ENCODE results near the gene RAD51B.

RAD51B gene

DNA sequence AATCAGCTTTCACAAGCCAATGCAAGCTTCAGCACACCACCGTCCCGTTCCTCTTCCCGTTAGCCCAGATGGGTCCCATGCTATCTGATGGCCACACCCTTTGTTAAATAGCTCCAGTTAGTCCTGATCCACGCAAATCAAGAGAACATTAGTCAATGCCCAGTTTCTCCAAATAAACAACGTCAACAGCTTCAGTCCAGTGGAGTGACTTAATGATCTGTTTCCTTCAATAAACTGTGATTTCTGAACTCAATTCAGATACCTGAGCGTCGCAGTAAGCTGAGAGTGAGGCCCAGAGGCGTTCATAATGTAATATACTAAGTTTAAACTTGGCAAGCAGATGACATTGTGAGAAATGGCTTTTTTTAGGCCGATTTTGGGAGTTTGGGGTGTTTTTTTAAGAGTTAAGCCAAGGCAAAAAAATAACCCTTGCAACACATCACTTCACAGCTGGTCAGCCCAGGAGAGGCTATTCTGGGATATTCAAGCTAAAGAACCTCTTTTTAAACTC, 861.0 kb downstream of the RAD51B start:
- Histone ChIP-seq H3K36me3 (ENCODE audit: control insufficient read depth in 2 of 2, insufficient read depth in 1 of 2, low read length in 2 of 2) (no peaks in the 10 kb centered on the region), H3K9me3 (ENCODE audit: control insufficient read depth, insufficient read depth, low read depth, low read length) (no peaks in the 10 kb centered on the region), H3K4me3 (ENCODE audit: low read depth, low read length) (no peak overlapping the region), H3K27ac (ENCODE audit: extremely low read depth, low read depth, low read length) (no peak overlapping the region), H3K4me1 (ENCODE audit: control insufficient read depth, insufficient read depth, low read length) (no peaks in the 10 kb centered on the region)
- POLR2A ChIA-PET, result no interaction called here
- TF ChIP-seq ZNF214 (tag by site-specific recombination; IDR thresholded peaks at IDR 0.05; ENCODE audit: borderline replicate concordance) (no peak), ZNF239 (tag by site-specific recombination; IDR thresholded peaks at IDR 0.05) (no peak), FEZF1 (tag by site-specific recombination; IDR thresholded peaks at IDR 0.05) (no peak), ZNF610 (tag by site-specific recombination; IDR thresholded peaks at IDR 0.05; ENCODE audit: borderline replicate concordance) (no peak), ZNF350 (tag by site-specific recombination; IDR thresholded peaks at IDR 0.05) (no peak), ZNF140 (tag by site-specific recombination; IDR thresholded peaks at IDR 0.05) (no peak), ZNF266 (tag by site-specific recombination; IDR thresholded peaks at IDR 0.05; ENCODE audit: low read depth) (no peak), ZNF221 (tag by site-specific recombination; IDR thresholded peaks at IDR 0.05; ENCODE audit: borderline replicate concordance) (no peak), KLF1 (tag by site-specific recombination; IDR thresholded peaks at IDR 0.05) (no peak), GLI4 (tag by site-specific recombination; IDR thresholded peaks at IDR 0.05) (no peak), ZBTB8A (tag by site-specific recombination; IDR thresholded peaks at IDR 0.05) (no peak), ZNF558 (tag by site-specific recombination; IDR thresholded peaks at IDR 0.05) (no peak), ZIC2 (tag by site-specific recombination; IDR thresholded peaks at IDR 0.05) (no peak), ZNF747 (tag by site-specific recombination; IDR thresholded peaks at IDR 0.05) (no peak)
- TF ChIP-seq, protein P1, sequence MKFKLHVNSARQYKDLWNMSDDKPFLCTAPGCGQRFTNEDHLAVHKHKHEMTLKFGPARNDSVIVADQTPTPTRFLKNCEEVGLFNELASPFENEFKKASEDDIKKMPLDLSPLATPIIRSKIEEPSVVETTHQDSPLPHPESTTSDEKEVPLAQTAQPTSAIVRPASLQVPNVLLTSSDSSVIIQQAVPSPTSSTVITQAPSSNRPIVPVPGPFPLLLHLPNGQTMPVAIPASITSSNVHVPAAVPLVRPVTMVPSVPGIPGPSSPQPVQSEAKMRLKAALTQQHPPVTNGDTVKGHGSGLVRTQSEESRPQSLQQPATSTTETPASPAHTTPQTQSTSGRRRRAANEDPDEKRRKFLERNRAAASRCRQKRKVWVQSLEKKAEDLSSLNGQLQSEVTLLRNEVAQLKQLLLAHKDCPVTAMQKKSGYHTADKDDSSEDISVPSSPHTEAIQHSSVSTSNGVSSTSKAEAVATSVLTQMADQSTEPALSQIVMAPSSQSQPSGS (tag by site-specific recombination; IDR thresholded peaks at IDR 0.05; ENCODE audit: low read depth), result no peak
- TF ChIP-seq, protein P2, sequence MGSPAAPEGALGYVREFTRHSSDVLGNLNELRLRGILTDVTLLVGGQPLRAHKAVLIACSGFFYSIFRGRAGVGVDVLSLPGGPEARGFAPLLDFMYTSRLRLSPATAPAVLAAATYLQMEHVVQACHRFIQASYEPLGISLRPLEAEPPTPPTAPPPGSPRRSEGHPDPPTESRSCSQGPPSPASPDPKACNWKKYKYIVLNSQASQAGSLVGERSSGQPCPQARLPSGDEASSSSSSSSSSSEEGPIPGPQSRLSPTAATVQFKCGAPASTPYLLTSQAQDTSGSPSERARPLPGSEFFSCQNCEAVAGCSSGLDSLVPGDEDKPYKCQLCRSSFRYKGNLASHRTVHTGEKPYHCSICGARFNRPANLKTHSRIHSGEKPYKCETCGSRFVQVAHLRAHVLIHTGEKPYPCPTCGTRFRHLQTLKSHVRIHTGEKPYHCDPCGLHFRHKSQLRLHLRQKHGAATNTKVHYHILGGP (tag by site-specific recombination; IDR thresholded peaks at IDR 0.05), result no peak
- TF ChIP-seq, protein P3, sequence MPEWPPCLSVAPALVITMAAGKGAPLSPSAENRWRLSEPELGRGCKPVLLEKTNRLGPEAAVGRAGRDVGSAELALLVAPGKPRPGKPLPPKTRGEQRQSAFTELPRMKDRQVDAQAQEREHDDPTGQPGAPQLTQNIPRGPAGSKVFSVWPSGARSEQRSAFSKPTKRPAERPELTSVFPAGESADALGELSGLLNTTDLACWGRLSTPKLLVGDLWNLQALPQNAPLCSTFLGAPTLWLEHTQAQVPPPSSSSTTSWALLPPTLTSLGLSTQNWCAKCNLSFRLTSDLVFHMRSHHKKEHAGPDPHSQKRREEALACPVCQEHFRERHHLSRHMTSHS (tag by site-specific recombination; IDR thresholded peaks at IDR 0.05), result no peak
- TF ChIP-seq, protein P4, sequence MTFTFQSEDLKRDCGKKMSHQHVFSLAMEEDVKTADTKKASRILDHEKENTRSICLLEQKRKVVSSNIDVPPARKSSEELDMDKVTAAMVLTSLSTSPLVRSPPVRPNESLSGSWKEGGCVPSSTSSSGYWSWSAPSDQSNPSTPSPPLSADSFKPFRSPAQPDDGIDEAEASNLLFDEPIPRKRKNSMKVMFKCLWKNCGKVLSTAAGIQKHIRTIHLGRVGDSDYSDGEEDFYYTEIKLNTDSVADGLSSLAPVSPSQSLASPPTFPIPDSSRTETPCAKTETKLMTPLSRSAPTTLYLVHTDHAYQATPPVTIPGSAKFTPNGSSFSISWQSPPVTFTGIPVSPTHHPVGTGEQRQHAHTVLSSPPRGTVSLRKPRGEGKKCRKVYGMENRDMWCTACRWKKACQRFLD (tag by site-specific recombination; IDR thresholded peaks at IDR 0.05), result no peak
- TF ChIP-seq, protein P5, sequence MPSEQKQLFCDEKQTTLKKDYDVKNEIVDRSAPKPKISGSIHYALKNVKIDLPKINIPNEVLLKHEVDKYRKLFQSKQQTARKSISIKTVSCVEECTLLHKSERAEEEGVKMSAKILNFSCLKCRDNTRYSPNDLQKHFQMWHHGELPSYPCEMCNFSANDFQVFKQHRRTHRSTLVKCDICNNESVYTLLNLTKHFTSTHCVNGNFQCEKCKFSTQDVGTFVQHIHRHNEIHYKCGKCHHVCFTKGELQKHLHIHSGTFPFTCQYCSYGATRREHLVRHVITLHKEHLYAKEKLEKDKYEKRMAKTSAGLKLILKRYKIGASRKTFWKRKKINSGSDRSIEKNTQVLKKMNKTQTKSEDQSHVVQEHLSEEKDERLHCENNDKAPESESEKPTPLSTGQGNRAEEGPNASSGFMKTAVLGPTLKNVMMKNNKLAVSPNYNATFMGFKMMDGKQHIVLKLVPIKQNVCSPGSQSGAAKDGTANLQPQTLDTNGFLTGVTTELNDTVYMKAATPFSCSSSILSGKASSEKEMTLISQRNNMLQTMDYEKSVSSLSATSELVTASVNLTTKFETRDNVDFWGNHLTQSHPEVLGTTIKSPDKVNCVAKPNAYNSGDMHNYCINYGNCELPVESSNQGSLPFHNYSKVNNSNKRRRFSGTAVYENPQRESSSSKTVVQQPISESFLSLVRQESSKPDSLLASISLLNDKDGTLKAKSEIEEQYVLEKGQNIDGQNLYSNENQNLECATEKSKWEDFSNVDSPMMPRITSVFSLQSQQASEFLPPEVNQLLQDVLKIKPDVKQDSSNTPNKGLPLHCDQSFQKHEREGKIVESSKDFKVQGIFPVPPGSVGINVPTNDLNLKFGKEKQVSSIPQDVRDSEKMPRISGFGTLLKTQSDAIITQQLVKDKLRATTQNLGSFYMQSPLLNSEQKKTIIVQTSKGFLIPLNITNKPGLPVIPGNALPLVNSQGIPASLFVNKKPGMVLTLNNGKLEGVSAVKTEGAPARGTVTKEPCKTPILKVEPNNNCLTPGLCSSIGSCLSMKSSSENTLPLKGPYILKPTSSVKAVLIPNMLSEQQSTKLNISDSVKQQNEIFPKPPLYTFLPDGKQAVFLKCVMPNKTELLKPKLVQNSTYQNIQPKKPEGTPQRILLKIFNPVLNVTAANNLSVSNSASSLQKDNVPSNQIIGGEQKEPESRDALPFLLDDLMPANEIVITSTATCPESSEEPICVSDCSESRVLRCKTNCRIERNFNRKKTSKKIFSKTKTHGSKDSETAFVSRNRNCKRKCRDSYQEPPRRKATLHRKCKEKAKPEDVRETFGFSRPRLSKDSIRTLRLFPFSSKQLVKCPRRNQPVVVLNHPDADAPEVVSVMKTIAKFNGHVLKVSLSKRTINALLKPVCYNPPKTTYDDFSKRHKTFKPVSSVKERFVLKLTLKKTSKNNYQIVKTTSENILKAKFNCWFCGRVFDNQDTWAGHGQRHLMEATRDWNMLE (tag by site-specific recombination; conservative IDR thresholded peaks at IDR 0.05; ENCODE audit: low read depth), result no peak
- TF ChIP-seq, protein P6, sequence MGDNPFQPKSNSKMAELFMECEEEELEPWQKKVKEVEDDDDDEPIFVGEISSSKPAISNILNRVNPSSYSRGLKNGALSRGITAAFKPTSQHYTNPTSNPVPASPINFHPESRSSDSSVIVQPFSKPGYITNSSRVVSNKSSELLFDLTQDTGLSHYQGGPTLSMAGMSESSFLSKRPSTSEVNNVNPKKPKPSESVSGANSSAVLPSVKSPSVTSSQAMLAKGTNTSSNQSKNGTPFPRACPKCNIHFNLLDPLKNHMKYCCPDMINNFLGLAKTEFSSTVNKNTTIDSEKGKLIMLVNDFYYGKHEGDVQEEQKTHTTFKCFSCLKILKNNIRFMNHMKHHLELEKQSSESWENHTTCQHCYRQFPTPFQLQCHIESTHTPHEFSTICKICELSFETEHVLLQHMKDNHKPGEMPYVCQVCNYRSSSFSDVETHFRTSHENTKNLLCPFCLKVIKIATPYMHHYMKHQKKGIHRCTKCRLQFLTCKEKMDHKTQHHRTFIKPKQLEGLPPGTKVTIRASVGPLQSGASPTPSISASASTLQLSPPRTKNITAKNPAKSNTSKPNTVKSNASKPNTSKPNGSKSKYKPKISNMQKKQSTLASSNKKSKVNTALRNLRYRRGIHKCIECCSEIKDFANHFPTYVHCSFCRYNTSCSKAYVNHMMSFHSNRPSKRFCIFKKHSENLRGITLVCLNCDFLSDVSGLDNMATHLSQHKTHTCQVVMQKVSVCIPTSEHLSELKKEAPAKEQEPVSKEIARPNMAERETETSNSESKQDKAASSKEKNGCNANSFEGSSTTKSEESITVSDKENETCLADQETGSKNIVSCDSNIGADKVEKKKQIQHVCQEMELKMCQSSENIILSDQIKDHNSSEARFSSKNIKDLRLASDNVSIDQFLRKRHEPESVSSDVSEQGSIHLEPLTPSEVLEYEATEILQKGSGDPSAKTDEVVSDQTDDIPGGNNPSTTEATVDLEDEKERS (tag by site-specific recombination; IDR thresholded peaks at IDR 0.05), result no peak
- CTCF ChIA-PET, result no interaction called here

Data from HEK293 (cell line).